HG03039 (cell line): ENCODE results near the gene RELN.
"Not testable (repeated sequence)": the region's sequence is repeated elsewhere in the genome, so short reads cannot be mapped to it uniquely, and the experiment has no call there.

Experiments used
- ATAC-seq: cut with Tn5 transposase; IDR thresholded peaks from one replicate; pipeline ENCODE4 v1.9.1; 2021; ENCODE audit warnings: mild to moderate bottlenecking, moderate library complexity; ENCODE audit not compliant: unreplicated experiment

Gene RELN

GRCh38 chr7:103795787-103796186 is 193.7 kb downstream of the RELN start:
- ATAC-seq = no peak

GRCh38 chr7:103795107-103795506 is 194.4 kb downstream of the RELN start:
- ATAC-seq = no peak

- ATAC-seq = no peak
Observed at GRCh38 chr7:103794424-103794823, 195.0 kb downstream of the RELN start.

DNA sequence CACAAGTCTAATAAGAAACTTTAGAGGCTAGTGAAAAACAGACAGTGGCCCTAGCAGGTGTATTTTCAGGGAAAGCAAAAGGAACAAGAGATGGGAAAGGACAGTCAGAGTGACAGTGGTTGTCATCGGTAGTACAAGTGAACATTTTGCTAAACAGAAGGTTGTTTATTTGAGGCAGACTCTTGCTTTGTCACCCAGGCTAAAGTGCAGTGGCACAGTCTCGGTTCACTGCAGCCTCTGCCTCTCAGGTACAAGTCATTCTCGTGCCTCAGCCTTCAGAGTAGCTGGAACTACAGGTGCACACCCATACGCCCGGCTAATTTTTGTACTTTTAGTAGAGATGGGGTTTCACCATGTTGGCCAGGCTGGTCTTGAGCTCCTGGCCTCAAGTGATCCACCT is 195.8 kb downstream of the RELN start:
- ATAC-seq = no peak

DNA sequence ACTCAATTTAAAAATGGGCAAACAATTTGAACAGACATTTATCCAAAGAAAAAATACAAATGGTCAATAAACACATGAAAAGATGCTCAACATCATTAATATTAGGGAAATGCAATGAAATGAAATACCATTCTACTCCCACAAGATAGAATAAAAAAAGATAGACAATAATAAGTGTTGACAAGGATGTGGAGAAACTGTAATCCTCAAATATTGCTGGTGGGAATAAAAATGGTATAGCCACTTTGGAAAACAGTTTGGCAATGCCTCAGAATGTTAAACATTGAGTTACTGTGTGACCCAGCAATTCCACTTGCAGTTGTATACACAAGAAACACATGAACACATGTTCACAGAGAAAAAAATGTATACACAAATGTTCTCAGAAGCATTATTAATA is 197.6 kb downstream of the RELN start:
- no peak for ATAC-seq

- not testable (repeated sequence) for ATAC-seq
Observed at GRCh38 chr7:103787041-103787440, 202.4 kb downstream of the RELN start.

GRCh38 chr7:103784646-103785286 is 204.7 kb downstream of the RELN start:
- ATAC-seq = no peak

GRCh38 chr7:103781409-103781808 is 208.0 kb downstream of the RELN start:
- ATAC-seq = no peak

DNA sequence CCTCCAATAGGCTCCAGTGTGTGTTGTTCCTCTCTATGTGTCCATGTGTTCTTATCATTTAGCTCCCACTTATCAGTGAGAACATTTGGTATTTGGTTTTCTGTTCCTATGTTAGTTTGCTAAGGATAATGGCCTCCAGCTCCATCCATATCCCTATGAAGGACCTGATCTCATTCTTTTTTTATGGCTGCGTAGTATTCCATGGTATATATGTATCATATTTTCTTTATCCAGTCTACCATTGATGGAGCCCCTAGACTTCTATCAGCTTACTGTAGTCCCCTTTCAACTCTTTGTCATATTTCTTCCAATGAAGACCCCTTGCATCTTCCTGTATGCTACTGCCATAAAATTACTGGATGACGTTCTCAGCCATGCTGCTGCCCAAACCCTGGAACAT is 208.9 kb downstream of the RELN start:
- not testable (repeated sequence) for ATAC-seq

DNA sequence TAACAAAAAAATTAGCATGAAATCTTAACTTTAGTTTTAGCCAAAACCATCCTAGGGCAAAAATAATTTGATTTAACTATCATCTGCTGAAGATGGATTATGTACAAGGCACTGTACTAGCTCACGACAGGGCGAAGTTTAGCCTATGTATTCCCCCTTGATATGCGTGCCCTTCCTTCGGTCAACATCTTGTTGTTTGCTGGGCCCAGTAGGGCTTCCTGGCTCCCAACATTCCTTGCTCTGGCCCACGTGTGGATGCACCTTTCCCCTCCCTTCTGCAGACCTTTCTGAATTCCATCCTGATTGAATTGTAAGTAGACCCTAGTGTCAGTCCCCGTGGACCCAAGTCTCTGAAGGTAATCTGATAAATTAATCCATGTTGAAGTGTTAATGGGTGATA is 212.0 kb downstream of the RELN start:
- ATAC-seq = no peak

GRCh38 chr7:103773726-103774125 is 215.7 kb downstream of the RELN start:
- no peak for ATAC-seq

- ATAC-seq = no peak
Observed at GRCh38 chr7:103772171-103772773, 217.2 kb downstream of the RELN start.

DNA sequence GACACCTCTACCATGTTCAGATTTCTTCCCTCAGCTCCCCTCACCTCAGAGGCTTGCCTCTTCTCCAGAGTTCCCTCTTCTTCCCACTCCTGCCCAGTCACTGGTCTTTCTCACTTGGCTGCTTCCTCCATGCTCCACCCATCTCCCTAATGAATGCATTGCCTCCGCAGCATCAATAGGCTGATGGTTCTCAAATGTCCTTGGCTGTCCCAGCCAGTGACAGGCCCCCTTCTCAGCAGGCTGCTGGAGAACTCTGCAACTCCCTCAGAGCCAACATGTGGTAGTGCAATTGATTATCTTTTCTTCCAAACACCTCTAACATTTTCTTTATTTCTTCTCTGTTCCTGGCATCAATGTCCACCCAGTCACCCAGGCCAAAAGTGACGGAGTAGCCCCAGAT is 218.2 kb downstream of the RELN start:
- ATAC-seq = no peak

GRCh38 chr7:103766660-103767059 is 222.8 kb downstream of the RELN start:
- no peak for ATAC-seq

DNA sequence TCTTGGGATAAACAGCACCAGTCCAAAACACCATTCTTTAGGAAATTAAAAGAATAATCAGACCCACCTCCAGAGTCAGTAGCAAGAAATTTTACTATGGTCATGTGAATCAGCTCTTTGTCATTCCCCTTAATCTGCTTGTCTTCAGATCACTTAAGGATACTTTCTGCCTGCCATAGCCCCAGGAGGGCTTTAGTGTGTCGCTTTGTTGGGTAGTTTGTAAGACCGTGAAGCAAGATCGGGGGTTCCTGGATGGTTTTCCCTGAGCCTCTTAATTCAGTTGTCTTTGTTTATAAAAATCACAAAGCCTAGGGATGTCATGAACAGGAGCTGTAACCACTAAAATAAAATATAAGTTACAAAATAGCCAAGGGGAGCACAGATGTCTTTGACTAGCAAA is 223.6 kb downstream of the RELN start:
- ATAC-seq = no peak

GRCh38 chr7:103764901-103765300 is 224.6 kb downstream of the RELN start:
- ATAC-seq = no peak

DNA sequence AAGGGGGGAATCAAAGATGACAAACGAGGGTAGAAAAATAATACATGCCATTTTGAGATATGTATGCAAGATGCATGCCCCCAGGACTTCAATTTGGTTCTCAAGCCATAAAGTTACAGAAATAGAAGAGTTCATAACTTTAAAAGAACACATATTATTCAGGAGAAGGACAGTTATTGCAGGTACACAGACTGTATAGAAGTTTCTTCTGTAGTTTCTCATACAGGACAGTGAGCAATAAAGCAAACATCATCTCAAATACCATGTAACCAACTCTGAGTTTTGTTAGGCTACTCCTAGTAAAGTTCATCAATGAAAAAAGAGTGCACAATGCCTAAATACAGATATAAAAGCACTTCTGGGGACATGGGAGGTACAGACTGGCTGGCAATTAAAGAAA is 226.6 kb downstream of the RELN start:
- ATAC-seq = no peak

DNA sequence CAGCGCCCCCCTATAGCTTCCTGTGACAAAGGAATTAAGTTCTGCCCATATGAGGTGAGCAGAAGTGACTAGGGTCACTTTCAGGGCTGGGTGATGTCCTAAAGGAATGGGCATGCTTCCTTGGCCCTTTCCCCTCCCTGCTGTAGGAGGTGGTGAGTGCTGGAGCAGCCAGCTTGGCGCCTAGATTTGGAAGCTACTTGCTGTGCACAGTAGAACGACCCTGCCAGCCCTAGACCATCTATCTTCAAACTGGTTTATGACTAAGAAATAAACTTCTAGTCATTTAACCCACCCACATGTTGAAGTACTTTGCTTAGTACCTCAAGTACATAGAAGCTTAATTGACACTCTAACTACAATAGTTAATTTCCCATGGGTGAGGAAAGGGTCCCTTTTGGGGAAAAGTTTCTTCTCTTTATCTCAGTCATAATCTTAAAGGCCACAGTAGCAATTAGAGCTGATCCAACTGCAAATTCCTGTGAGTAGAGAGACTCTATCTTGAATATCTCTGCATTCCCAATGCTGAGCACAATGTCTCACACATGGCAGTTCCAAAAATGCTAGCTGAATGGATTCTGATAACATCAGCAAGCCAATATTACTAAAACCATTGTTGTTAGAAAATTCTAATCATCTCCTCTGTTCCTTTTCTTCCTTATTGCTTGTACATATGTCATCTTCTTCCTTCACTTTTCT is 227.2 kb downstream of the RELN start:
- no peak for ATAC-seq

DNA sequence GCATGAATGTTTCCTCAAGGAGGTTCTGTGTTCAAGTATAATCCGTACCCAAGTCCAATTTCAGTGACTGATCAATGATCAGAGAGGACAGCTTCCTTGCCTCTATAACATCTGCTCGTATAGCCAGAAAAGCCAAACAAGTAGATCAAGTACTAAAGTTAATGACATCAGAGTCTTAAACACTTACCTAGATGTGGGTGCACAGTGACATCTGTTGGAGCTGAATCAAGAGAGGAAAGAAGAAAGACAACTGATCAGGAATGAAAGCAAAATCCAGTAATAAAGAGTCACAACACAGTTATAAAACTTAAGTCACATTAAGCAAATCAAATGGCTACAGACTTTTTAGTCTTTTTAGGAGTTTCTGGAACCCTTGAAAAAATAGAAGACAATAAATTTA is 236.5 kb downstream of the RELN start:
- ATAC-seq = no peak

GRCh38 chr7:103751311-103751880 is 238.1 kb downstream of the RELN start:
- ATAC-seq = no peak

GRCh38 chr7:103748680-103749079 is 240.8 kb downstream of the RELN start:
- no peak for ATAC-seq

DNA sequence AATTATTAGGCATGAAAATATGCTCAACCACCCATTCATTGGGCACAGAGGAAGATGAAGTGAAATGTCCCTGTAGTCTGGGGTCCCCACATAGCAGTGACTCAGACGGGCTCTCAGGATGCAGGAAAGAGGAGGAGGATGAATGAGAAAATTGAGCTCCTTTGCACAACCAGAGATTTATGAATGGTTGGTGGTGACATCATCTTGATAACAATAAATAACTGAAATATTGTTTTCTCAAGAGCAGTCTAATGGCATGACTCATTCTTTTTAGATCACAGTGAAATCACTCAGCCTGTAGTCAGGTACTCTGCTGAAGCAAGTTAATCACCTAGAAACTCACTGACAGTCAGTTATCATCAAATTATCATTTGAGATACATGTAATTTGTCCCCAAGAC is 254.1 kb downstream of the RELN start:
- no peak for ATAC-seq
